Panc1 (cell line): ENCODE measurements around the gene MAP1B. TPM values are rescaled to one million over a fixed set of nuclear protein-coding genes. Genes with fewer than 3 reads are reported as not detected.

Source experiments
- ATAC-seq: fragments of 200-7000 bp; cut with Tn5 transposase; 2 replicates; pipeline ENCODE4 v1.9.1; 2020; ENCODE audit warnings: mild to moderate bottlenecking, moderate library complexity
- BruUV-seq: library from RNA; stranded (reverse); fragments of 400-500 nt; replicated peaks from 2 replicates; lab custom pipeline; 2021; lab: Mats Ljungman, UMichigan
- CTCF ChIA-PET: fragments of 300-600 bp; sonication (Branson Sonifier 250); formaldehyde crosslinking; loops from one replicate; lab custom pipeline; 2022; ENCODE audit warnings: antibody characterized with exemption; lab: Charles Lee
- POLR2A ChIA-PET: fragments of 300-600 bp; sonication (Branson Sonifier 250); formaldehyde crosslinking; loops from one replicate; lab custom pipeline; 2022; ENCODE audit warnings: antibody characterized with exemption; lab: Charles Lee
- DNase-seq: peaks from one replicate; pipeline ENCODE4 v3.0.0-alpha.2; 2010; ENCODE audit warnings: low read depth, low spot score
- H3K27ac ChIP-seq: 2 replicates; pipeline ENCODE4 v1.5.1; 2011; ENCODE audit warnings: mild to moderate bottlenecking, low read length, inconsistent platforms
- H3K27me3 ChIP-seq: fragments of 200-500 bp; sonication (Bioruptor generic); 2 replicates; pipeline ENCODE4 v1.6.0; 2014; ENCODE audit warnings: low read length, inconsistent platforms; ENCODE audit not compliant: control insufficient read depth, insufficient read depth
- H3K36me3 ChIP-seq: fragments of 200-500 bp; sonication (Bioruptor generic); 2 replicates; pipeline ENCODE4 v1.5.1; 2014; ENCODE audit warnings: inconsistent platforms, mild to moderate bottlenecking, low read length, moderate library complexity; ENCODE audit not compliant: control insufficient read depth, insufficient read depth
- H3K4me1 ChIP-seq: 2 replicates; pipeline ENCODE4 v1.5.1; 2011; ENCODE audit warnings: inconsistent platforms, mild to moderate bottlenecking, low read length, moderate library complexity; ENCODE audit not compliant: control insufficient read depth, insufficient read depth
- H3K4me3 ChIP-seq, 2 experiments: 2 replicates each; pipeline ENCODE4 v1.5.1; 2011 to 2012; ENCODE audit warnings: low read depth in 2 of 2, low read length in 2 of 2, mild to moderate bottlenecking in 2 of 2, inconsistent platforms in 1 of 2, moderate library complexity in 1 of 2
- H3K9me3 ChIP-seq: fragments of 200-500 bp; sonication (Bioruptor generic); 2 replicates; pipeline ENCODE4 v1.5.1; 2014; ENCODE audit warnings: low read depth, mild to moderate bottlenecking, inconsistent platforms, low read length, moderate library complexity; ENCODE audit not compliant: control insufficient read depth, insufficient read depth
- POLR2AphosphoS5 ChIP-seq: IDR thresholded peaks from 2 replicates; pipeline ENCODE4 v1.6.1; 2012; ENCODE audit warnings: mild to moderate bottlenecking, low read depth, low read length, moderate library complexity
- SIN3A ChIP-seq: IDR thresholded peaks from 2 replicates; pipeline ENCODE4 v1.6.1; 2012; ENCODE audit warnings: low read depth, mild to moderate bottlenecking, low read length, moderate library complexity, borderline replicate concordance; ENCODE audit not compliant: insufficient read depth
- TCF7L2 ChIP-seq: IDR thresholded peaks from 2 replicates; pipeline ENCODE4 v1.6.1; 2011; ENCODE audit warnings: mild to moderate bottlenecking, low read depth, low read length, inconsistent platforms
- in situ Hi-C: cut with HindIII; loops from 2 replicates; pipeline ENCODE4 v1.10.0; 2016; ENCODE audit warnings: low sequenced_read_pairs, low pct_unique_long_range_greater_than_20kb
- intact Hi-C: fragments of 100-400 bp; cut with micrococcal nuclease; formaldehyde crosslinking; loops from one replicate; pipeline ENCODE4 v1.10.0; 2022; ENCODE audit not compliant: unreplicated experiment
- total RNA-seq: library from RNA; stranded (reverse); gene quantifications from one replicate; pipeline ENCODE4 v1.2.1, GENCODE V29; 2021; ENCODE audit not compliant: unreplicated experiment
- TF ChIP-seq, protein P1 (sequence below), 2 experiments: IDR thresholded peaks; 2 replicates each; pipeline ENCODE4 v1.6.1; 2011 to 2012; ENCODE audit warnings: low read depth in 2 of 2, control low read depth in 1 of 2, low read length in 1 of 2, mild to moderate bottlenecking in 1 of 2, moderate library complexity in 1 of 2; ENCODE audit not compliant: insufficient read depth in 1 of 2
- TF ChIP-seq, protein P2 (sequence below): fragments of 450-650 bp; IDR thresholded peaks from 2 replicates; pipeline ENCODE4 v1.5.1; 2017; ENCODE audit warnings: mild to moderate bottlenecking

Gene MAP1B
- total RNA-seq, 1 experiment from 2014 or later: 82.3 TPM

DNA sequence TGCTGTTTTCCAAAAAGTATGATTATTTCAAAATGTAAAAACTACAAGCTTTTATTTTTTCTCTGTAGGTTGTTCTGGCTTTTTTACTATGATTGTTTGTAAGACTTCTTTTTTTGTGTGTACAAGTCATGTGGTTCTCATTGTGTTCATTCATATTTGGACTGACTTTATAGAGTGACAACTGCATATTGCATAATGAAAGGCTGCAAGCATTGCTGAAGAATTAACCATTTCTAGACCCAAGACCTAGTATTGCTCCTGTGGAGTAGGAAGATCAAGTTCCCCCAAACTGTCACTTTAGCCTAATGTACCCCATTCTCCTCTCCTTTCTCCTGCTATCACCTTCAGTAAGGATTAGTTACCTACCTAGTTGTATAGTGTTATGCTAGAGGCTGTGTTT is 10.0 kb downstream of the MAP1B start:
- POLR2A ChIA-PET: no interaction called here
- H3K27ac ChIP-seq: no peak overlapping the region
- BruUV-seq: no TSS peak
- TF ChIP-seq SIN3A: no peak
- TF ChIP-seq, protein P1, sequence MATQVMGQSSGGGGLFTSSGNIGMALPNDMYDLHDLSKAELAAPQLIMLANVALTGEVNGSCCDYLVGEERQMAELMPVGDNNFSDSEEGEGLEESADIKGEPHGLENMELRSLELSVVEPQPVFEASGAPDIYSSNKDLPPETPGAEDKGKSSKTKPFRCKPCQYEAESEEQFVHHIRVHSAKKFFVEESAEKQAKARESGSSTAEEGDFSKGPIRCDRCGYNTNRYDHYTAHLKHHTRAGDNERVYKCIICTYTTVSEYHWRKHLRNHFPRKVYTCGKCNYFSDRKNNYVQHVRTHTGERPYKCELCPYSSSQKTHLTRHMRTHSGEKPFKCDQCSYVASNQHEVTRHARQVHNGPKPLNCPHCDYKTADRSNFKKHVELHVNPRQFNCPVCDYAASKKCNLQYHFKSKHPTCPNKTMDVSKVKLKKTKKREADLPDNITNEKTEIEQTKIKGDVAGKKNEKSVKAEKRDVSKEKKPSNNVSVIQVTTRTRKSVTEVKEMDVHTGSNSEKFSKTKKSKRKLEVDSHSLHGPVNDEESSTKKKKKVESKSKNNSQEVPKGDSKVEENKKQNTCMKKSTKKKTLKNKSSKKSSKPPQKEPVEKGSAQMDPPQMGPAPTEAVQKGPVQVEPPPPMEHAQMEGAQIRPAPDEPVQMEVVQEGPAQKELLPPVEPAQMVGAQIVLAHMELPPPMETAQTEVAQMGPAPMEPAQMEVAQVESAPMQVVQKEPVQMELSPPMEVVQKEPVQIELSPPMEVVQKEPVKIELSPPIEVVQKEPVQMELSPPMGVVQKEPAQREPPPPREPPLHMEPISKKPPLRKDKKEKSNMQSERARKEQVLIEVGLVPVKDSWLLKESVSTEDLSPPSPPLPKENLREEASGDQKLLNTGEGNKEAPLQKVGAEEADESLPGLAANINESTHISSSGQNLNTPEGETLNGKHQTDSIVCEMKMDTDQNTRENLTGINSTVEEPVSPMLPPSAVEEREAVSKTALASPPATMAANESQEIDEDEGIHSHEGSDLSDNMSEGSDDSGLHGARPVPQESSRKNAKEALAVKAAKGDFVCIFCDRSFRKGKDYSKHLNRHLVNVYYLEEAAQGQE (IDR thresholded peaks at IDR 0.05; ENCODE audit: insufficient read depth in 1 of 2, low read depth in 2 of 2, low read length in 1 of 2): no peak
- TF ChIP-seq POLR2AphosphoS5: no peak
- TF ChIP-seq TCF7L2: no peak
- H3K9me3 ChIP-seq: no peaks in the 10 kb centered on the region
- no peak overlapping the region for H3K4me3 ChIP-seq
- CTCF ChIA-PET: no interaction called here
- H3K27me3 ChIP-seq: no peaks in the 10 kb centered on the region
- no peaks in the 10 kb centered on the region for H3K4me1 ChIP-seq
- intact Hi-C loops: no loop called here
- ATAC-seq (no peak), DNase-seq (no peak)
- in situ Hi-C loops: no loop called here
- H3K36me3 ChIP-seq: peaks cover 8% of the 10 kb centered on the region; the same call in 1 of the 2 replicates

DNA sequence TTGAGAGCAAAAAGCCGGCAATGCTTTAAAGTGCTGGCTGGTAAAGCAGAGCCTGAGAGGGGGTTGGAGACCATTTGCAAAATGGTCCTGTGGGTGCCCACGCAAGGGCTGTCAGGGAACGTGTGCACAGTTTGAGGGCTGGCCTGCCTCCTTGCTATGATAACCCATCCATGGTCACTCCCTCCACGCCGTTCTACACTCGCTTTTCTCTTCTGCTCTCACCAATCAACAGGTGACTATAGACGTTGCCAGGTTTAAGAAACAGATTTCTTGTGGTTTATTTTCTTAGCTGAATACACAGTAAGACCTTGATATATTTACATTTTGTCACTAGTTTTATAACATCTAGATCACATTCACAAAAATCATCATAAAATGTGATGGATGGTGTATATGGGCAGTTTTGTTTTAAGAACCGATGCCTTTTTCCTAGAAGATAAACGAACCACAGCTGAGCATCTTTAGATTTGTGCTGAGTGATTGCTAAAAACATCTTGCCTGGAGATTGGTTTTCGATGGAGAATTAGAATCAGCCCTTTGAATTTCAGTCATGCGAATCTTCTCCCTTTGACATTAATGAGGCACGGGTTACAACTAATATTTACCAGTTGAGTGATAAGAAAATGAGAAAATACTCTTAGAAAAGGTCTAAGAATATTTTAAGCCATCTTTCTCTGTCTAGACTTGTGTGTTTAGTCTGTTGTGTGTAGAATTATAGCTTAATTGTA is 13.9 kb downstream of the MAP1B start:
- in situ Hi-C loops: no loop called here
- no peaks in the 10 kb centered on the region for H3K9me3 ChIP-seq
- no peaks in the 10 kb centered on the region for H3K27me3 ChIP-seq
- no TSS peak for BruUV-seq
- no peak overlapping the region for H3K4me3 ChIP-seq
- ATAC-seq (no peak), DNase-seq (no peak)
- H3K27ac ChIP-seq: no peak overlapping the region
- H3K36me3 ChIP-seq: peaks cover 6% of the 10 kb centered on the region; the same call in 1 of the 2 replicates
- intact Hi-C loops: no loop called here
- TF ChIP-seq, protein P2, sequence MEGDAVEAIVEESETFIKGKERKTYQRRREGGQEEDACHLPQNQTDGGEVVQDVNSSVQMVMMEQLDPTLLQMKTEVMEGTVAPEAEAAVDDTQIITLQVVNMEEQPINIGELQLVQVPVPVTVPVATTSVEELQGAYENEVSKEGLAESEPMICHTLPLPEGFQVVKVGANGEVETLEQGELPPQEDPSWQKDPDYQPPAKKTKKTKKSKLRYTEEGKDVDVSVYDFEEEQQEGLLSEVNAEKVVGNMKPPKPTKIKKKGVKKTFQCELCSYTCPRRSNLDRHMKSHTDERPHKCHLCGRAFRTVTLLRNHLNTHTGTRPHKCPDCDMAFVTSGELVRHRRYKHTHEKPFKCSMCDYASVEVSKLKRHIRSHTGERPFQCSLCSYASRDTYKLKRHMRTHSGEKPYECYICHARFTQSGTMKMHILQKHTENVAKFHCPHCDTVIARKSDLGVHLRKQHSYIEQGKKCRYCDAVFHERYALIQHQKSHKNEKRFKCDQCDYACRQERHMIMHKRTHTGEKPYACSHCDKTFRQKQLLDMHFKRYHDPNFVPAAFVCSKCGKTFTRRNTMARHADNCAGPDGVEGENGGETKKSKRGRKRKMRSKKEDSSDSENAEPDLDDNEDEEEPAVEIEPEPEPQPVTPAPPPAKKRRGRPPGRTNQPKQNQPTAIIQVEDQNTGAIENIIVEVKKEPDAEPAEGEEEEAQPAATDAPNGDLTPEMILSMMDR: no peak
- no peak for TF ChIP-seq TCF7L2
- TF ChIP-seq SIN3A: no peak
- no peak for TF ChIP-seq POLR2AphosphoS5
- TF ChIP-seq, protein P1 (IDR thresholded peaks at IDR 0.05; ENCODE audit: insufficient read depth in 1 of 2, low read depth in 2 of 2, low read length in 1 of 2): no peak
- H3K4me1 ChIP-seq: no peaks in the 10 kb centered on the region
- POLR2A ChIA-PET: no interaction called here
- CTCF ChIA-PET: no interaction called here
